LoVo (cell line): ENCODE data around the gene TMEM59.

Experiments used
- DNase-seq: peaks from one replicate; pipeline ENCODE4 v3.0.0-alpha.2; 2016; ENCODE audit warnings: low spot score

Gene TMEM59

GRCh38 chr1:53984726-53985125 is 68.3 kb downstream of the TMEM59 start:
- no peak for DNase-seq

DNA sequence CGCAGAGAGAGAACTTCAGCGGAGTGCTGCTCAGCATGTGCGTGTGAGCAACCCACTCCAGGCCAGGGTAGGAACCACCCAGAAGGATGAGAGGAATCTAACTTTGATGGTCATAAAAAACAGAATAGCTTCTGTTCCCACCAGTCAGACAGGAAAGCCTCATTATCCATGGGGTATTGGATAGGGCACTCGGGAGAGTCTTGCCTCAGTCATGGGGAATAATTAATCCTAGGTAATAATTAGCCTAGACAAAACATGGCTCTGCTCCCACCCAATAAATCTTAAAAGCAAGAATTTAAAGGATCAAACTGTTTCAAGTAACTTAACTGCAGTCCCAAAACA is 70.3 kb downstream of the TMEM59 start:
- no peak for DNase-seq

DNA sequence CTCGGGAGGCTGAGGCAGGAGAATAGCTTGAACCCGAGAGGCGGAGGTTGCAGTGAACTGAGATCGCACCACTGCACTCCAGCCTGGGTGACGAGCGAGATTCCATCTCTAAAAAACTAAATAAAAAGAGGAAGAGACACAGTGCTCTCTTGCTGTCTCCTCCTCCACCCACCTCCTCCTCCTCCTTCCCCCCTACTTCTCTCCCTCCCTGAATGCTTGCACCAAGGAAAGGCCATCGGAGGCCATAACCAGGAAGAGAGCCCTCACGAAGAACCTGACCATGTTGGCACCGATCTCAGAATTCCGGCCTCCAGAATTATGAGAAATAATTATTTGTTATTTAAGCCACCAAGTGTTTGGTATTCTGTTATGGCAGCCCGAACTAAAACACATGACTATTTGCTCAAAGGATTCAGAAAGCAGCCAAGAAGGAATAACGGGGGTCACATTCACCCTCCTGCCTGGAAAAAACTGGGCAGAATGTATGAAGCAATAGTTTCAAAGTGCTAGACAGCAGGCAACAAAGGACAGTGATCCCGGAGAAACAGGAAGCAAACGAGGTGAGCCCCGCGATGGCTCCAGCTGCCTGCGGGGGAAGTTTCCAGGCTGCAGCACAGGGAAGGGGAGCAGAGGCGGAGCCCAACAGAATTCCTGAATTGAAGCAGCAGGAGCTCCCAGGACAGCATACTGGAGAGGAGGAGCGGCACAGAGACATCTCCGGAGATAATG is 70.8 kb downstream of the TMEM59 start:
- DNase-seq: no peak

- no peak for DNase-seq
These were observed 71.8 kb downstream of the TMEM59 start for GRCh38 chr1:53981220-53981619.

DNA sequence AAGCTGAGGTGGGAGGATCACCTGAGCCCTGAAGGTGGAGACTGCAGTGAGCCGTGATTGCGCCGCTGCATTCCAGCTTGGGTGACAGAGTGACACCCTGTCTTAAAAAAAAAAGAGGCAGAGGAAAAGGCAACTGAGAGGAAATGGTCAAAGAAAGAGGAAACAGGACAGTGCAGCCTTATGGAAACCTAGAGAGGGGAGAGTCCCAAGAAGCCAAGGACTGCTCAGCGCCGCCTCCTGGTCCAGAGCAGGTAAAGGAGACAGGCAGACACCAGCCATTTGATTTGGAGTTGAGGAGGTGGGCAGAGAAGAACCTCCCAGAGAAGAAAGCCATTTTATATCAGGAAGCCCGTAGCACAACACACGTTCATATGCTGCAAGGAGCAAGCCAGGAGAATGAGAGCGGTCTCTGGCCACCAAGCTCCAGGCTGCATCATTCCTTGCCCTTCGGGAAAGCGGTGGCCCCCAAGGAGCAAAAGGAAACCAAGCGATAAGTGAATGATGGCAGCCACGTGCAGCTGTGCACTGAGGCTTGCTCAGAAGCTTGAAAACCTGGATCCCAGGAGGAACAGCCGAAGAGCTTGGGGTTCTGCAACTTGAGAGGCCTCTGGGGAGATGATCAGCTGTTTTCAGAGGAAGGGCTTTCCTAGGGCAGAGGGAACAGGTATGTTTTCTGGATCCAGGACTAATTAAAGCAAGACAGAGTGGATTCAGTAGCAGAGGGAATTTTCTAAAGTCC is 73.1 kb downstream of the TMEM59 start:
- DNase-seq: no peak
